HG03139 (cell line): ENCODE data around the gene STK39.

Experiments
- ATAC-seq: cut with Tn5 transposase; IDR thresholded peaks from one replicate; pipeline ENCODE4 v1.9.1; 2021; ENCODE audit not compliant: unreplicated experiment

The STK39 gene

DNA sequence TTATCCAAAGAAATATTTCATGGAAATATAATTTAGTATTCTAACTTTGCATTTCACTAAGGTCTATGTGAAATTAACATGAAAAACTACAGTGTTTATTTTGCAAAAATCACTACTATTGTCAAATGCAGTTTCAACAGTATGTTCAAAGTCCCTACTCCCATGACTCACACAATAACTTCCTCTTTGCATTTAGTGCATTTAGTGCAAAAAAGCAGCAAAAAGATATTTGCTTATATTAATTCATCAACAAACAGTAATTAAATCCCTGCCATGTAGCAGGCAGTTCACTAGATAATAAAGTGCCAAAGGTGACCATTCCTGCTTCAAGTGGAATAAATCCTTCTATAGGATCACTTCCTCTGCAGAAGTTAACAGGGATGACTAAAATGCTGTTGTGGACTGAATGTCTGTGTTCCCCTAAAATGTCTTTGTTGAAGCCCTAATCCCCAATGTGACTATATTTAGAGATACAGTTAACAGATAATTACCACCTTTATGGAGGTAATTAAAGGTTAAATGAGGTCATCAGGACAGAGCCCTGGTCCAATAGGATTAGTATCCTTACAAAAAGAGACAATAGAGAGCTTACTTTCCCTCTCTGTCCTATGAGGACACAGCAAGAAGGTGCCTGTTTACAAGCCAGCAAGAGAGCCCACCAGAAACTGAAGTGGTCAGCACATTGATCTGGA, 61.7 kb downstream of the STK39 start:
- ATAC-seq = no peak

DNA sequence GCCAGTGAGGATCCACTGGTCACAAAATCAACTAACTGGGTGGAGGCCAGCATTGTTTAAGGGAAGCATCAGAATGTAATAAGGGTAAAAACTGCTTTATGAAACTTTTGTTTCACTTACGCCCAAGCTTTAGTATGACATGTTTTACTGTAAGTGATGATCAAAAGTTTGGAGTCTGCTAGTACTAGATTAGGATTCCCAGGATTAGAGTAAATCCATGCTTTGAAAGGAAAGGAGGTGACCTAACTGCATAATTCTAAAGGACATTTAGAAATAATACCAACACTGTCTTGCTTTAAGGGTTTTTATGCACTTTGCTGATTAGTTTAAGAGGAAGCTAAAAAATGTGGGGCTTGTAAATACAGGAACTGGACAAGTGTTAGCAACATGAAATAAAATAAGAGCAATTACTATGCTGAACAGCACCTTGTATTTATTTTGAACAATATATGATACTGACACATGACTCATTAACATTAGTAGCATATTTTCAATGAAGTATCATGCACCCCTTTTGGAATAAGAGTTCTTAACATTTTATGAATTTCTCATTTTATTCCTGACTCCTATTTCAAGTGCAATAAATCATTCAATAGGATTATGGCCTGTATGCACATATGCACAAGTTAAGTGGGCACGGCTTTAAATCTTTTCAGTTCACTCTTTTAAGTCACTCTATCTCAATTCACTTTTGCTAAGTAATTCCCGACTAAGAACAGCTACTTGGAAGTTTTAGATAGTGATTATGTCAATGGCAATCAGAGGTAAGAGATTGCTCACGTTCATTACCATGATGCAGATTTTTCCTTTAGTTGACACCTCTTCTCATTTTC, 62.5 kb downstream of the STK39 start:
- ATAC-seq = no peak

DNA sequence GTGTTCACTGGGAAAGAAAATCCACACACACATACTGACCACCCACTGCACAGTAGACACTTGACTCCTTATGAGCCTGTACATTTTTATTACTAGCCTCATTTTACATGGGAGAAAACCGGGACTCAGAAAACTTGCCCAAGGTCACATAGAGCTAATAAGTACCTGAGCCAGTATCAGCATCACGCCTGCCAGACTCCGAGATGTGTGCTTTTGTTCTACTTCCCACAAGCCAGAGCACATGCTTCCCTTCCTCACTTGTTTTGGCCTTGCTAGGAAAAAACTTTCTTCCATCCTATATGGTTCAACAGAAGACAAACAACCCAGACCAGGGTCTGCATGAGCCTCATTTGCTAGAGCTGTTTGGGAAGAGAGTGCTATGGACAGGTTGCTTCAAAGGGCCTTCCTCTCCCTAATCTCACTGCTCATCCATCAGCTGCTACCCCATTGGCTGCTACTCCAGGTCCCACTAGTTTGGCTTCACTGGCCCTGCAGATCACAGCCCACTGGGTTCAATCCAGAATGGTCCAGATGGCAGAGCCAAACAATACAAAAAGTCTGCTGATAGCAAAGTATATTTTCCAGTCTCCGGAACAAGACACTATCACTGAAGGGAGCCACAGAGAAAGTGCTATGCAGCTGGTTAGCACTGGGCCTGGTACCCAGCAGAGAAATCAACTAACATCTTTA, 63.9 kb downstream of the STK39 start:
- ATAC-seq = no peak

DNA sequence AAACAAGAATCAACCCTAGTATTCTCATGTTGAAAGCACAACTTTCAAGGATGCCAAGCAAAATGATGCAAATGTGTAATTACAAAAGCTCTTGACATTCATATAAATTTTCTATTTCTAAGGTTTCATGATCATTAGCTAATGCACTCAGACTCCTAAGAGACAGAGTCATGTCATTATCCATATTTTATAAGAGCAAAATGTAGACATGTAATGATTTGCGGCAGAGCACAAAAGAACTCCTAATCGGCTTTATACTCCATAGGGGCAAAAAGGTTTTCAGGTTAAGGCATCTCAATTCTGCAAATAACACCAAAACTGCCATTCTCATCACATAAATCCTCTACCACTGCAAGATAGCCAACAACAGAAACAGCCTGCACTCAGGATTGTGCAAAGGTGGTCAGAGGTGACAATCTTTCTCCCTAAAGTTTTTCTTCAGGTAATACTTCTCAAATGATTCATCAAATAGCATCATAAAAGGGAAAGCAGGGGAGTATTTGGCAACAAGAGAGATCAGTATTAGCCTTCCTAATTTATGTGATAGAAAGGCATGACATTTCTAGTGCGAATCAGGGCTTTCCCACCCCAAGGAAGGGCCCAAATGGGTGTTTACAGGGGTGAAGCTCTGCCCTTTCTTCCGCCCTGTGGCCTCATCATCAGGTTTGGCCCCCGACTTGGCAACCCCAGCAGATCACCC, 64.7 kb downstream of the STK39 start:
- ATAC-seq = no peak

DNA sequence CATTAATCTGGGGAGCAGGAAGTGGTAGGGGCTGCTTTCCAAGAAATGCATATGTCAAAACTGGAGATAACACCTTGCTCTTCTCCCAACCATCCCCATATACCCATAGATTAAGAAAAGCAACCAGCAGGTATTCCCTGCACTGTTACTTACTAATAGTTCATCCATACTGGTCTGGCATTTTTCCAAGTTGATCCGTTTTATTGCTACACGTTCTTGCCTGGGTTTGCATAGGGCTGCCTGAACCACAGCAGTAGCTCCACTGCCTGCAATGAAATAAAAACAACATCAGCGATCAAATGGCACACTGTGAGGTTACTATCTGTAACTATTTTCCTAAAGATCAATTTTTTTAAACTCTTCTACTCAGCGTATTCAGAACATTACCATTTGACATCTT, 65.6 kb downstream of the STK39 start:
- no peak for ATAC-seq

DNA sequence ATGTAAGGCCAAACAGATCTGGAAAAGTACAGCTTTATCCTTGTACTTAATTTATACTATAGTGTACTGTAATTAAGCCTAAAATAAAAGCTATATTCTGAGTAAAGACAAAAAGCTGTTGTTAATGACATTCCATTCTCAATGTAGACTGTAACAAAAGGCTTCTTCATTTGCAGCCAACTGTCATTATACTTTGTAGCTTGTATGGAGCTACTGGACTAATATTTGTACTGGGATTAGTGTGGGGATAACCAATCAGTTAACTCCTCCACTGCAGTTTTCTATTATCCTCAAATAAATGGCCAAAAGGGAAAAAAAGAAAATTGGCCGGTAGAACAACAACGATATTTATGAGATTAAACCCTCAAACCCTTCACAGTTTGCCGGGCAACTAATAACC, 66.5 kb downstream of the STK39 start:
- ATAC-seq = no peak

DNA sequence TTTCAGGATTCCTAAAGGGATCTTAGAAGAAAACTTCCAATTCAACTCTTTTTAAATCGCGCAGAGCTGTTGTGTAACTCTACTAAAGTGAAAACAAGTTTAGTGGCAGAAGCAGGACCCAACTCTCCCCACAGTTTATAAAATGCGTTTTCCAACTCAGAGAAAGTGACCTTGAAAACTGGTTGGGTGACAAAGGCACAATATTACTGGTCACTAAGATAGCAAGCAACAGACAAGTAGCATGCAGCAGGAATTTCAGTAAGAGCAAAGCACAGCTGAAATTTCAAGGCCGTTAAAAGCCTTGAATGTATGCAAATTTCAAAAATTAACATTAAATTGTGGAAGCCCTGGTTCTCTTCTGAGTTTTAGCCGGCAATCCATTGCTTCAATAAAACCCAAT, 66.9 kb downstream of the STK39 start:
- no peak for ATAC-seq

DNA sequence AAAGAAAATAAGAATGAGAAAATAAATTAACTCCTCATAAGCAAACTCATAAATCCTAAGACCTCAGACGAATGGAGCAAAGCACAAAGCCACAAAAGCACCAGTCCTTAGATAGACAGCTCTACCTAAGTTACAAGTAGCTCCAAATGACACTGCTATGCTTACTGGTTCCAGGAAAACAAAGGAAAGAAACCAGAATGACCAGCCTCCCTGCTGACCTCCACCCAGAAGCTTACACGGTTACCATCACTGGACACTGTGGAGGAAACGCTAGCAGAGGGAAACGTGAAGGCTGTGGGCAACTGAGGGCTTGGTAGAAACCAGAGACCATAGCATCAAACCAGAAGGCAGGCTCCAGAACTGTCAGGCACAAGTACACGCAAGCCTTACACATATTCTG, 67.8 kb downstream of the STK39 start:
- ATAC-seq = no peak

DNA sequence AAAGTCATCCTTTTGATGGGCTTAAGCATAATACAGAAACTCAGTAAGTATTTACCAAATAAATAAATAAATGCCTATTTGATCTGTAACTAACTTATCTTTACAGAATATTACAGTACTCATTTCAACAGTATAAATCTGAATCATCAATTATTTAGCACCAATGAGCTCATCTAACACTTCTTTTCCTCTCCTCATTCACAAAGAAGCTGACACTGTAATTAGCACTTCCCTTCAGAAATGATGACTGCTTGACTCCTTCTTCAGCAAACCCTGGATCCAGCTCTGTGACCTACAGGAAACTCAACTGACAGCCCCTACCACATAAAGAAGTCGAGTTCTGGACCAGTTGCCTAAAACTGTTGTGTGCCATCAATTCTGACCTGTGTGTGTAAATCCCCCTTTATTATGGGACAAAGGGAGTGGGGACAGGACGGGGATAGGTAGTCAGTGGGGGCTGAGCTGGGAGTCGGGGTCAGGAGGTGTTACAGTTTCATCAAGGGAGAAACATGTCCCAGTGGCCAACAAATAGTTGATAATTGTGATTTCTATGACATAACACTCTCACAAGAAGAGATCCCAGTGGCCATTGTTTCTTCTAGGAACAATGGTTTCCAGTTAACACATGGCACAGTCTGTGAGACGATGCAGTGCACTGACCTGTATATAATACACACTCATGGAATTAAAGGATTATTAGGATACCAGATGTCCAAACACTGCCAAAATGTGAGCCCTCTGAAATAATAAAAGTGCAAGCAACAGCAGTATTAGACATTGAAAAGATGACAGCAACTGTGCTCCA, 68.7 kb downstream of the STK39 start:
- no peak for ATAC-seq

DNA sequence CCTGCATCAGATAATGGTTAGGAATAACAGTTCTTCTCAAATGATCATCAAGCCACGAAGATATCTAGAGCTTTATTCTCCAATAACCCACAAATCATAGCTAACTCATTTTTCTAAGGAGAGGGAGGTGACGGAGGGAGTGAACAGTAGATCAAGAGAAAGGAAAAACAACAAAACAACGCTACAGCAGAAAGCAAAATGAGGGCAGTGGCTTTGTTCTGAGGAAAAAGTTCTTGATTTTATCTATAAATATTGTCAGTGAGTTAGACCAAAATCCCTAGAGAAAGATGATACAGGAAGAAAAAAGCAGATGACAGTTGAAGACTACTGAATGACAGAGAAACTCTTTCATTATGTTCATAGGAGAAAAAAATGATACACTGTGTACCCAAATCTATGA, 71.0 kb downstream of the STK39 start:
- no peak for ATAC-seq

DNA sequence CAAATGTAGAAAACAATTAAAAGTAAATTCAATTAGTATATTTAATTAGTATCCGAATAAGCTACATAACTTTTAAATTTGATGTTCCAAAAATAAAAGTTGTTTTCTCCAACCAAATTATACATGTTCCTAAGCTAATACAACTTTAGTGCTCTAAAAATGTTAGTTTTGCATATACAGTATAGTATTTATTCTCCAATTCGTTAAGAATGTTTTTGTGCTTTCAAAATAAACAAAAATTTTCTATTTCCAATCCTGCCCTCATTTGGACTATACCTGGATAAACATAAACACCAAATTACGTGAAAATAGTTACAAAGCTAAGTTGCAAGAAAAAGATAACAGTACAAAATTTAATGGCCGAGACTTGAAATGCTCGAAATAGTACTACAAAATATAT, 71.9 kb downstream of the STK39 start:
- no peak for ATAC-seq

DNA sequence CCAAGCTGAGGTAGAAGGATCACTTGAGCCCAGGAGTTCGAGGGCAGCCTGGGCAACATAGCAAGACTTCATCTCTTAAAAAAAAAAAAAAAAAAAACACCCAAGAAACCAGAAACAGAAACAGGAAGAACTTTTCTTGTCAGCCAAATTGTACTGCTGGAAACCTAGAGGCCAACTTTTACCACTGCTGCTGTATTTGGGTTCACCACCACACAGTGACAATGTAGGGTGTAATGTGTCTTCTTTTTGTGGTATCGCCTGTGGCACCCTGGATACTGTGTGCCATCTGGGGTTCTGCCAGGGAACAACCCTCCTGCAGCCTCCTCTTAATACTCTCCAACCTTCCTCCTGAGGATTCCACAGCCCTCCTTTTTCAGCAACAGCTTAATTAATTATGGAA, 72.6 kb downstream of the STK39 start:
- ATAC-seq = no peak

DNA sequence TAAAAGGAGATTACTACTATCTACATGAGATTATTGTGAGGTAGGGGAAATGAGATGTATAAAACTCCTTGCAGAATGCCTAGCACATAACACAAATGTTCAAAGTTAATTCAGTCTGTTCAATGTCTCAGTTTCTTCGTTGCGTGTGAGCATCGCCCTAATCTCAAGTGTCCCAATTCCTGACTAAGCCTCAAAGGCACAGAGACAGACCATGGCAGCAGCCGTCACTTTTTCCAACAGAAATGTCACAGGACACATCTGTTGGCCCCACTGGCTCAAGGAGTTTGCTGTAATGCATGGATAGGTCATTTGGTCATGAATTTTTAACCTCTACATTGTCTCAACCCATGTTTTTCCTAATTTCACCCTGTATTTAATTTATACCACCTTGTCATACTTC, 75.3 kb downstream of the STK39 start:
- no peak for ATAC-seq

DNA sequence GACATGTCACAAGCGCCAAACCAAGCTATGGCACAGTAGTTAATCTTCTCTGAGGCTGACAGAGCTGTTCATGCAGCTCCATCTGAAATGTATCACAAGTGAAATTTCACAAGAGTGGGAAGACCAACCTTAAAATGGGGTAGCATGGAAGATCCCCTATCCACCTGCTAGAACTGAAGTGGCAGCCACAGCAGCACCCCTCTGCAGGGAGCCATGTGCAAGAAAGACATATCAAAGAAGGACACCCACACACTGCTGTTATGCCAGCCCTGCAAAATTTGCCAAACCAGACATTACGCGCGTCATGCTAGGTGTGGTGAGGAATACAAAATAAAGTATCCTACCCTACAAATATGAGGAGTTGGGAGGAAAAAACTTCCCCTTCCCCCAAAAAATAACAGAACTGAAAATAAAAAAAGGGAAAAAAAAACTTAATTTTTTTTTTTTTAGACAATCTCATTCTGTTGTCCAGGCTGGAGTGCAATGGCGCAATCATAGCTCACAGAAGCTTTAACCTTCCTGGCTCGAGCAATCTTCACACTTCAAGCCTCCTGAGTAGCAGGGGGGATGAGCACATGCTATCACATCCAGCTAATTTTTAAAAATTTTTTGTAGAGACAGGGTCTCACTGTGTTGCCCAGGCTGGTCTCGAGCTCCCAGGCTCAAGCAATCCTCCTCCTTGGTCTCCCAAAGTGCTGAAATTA, 76.2 kb downstream of the STK39 start:
- no peak for ATAC-seq

DNA sequence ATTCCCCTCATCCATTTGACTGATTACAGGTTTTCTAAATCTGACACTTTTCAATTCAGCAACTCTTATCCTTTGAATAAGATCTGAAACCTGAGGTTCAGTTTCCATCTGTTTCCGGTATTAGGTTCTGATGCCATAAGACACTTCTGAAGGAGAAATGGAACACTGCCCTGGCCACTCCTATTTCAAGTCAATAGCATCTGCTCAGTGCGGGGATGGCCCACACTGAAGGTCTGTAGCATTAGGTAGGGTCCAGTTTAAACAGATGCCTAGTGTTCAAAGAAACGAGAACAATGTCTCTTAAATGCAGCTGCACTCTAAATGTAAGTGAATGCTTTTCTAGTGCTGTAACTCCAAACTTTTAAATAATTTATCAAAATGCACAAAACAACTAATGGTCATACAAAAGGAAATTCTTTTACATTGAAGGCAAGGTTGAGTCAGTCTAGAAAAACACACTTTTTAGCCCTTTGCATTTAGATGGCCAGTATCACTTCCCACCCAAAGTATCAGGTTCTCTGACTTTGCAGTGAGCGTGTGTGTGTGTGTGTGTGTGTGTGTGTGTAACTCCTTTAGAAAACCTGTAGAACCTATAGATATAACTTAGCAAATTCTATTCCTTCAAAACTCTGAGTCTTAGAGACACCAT, 78.2 kb downstream of the STK39 start:
- ATAC-seq = no peak

DNA sequence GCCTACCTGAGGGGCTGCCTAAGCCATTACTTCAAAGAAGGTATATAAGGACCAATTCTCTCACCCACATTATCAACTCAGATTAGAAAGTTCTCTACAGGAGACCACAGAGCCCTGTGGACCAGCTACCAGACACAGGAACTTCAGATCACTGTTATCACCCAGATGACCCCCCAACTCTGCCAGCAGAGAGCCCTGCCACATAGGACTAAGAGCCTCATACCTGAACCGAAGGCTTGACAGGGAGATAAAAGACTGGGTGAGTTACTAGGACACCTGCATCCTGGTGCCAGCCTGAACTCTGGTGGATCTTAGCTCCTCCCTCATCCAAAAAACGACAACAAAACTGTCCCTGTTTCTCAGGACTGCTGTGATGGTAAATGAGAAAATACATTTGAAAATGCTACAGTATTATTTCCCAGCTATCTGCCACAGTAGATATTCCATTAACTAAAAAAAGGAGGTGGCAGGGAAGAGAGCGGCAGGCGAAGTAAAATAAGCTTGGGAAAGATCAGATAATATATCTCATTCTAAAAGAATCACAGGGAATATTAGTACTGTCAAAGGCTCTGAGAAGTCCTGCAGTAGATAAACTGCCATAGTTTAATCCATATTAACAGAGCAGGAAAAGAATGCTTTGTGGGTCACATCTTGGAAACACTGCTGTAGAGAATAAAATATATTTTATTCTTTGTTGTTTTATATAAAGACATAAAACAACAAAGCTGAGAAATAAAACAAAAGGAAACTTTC, 79.7 kb downstream of the STK39 start:
- ATAC-seq = no peak

DNA sequence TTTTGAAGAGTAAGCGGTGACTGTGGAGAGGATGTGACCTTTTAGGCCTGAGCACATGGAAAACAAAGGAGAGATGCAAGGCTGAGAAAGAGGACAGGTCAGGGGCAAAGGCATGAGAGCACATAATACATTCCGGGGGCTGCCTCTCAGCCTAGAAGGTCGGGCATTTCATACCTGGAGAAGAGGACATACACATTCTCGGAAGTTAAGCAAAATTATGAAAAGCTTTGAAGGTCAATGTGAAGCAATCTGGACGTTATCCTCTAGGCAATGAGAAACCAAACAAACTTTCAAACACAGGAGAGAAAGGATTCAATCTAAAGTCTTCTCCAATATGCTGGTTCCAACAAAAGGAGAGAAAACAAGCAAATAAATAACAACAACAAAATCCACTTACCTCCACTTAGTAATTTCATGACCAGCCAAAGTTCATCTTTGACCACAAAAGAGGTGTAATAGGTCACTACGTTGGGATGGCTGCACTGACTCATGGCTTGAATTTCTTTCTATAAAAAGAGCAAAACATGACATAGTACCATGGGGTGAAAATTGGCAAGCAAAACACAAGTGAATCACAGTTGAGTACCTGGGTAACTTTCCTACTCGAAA, 80.4 kb downstream of the STK39 start:
- no peak for ATAC-seq
